ENCODE data around the gene TMEM37. TPM values are rescaled to one million over a fixed set of nuclear protein-coding genes. Genes with fewer than 3 reads are reported as not detected.

Gene TMEM37
- total and polyA plus RNA-seq, 2 of the 13 experiments (the other 11 are each of a cell fraction or from before 2014, with no cell fraction given), result 37.7 to 115 TPM

DNA sequence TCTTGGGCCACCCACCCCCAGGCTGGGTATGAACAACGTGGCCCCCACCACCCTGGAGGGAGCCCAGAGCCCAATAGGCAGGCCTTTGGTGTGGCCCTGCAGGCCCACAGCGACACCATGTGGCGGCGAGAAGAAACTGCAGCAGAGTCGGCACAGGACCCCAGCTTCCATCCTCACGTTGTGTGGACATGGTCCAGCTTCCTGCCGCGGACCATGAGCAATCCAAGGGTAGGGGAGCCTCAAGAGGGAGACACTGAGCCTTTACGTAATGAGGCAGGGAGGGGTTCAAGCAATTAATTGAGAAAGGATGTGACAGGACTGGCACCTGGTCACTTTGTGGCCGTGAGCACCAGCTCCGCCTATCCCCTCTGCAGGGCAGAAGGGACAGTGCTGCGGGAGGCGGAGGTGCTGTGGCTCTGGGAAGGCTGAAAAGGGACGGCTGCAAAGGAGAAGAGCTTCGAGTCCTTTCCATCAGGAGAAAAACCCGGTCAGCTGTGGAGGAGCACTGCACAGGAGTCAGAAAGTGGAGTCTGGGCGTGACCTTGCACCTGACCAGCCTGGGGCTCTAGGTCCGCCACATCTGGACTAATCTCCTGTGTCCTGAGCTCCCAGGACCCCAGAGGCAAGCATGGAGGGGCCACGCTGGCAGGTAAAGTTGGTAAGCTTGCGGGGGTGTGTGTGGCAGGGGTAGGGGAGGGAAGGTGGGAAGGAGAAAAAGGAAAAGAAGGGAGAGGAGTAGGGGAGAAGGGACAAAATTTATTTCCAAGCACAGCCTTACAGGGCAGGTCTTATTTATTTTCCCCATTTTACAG is 44.9 kb downstream of the TMEM37 start (continued):
- 0 out of 2 replicates have a peak, but pooled peaks have one; percentile 10 for TF ChIP-seq ZBTB7A (CRISPR knock-in tag; IDR thresholded peaks at IDR 0.05)
- TF ChIP-seq NFKB2 (CRISPR knock-in tag; IDR thresholded peaks at IDR 0.05; ENCODE audit: borderline replicate concordance), result peak; percentile 76; the same call in 1 of the 2 replicates
- no peak for TF ChIP-seq NFYB (CRISPR knock-in tag; IDR thresholded peaks at IDR 0.05)
- TF ChIP-seq MBNL3 (CRISPR knock-in tag; conservative IDR thresholded peaks at IDR 0.05), result no peak
- no peak for TF ChIP-seq ZNF782 (CRISPR knock-in tag; IDR thresholded peaks at IDR 0.05; ENCODE audit: borderline replicate concordance)
- TF ChIP-seq ZSCAN29 (CRISPR knock-in tag; conservative IDR thresholded peaks at IDR 0.05), result 0 out of 2 replicates have a peak, but pooled peaks have one; percentile 34
- TF ChIP-seq SNAPC2 (CRISPR knock-in tag; IDR thresholded peaks at IDR 0.05), result no peak
- TF ChIP-seq ZNF30 (CRISPR knock-in tag; IDR thresholded peaks at IDR 0.05), result no peak
- TF ChIP-seq SMARCC2 (IDR thresholded peaks at IDR 0.05), result no peak
- no peak for TF ChIP-seq KDM6A (CRISPR knock-in tag; IDR thresholded peaks at IDR 0.05; ENCODE audit: low read depth)
- TF ChIP-seq NFIC (IDR thresholded peaks at IDR 0.05; ENCODE audit: low read length), result no peak
- no peak for TF ChIP-seq KLF6 (CRISPR knock-in tag; IDR thresholded peaks at IDR 0.05)
- TF ChIP-seq ZNF552 (CRISPR knock-in tag; IDR thresholded peaks at IDR 0.05; ENCODE audit: borderline replicate concordance), result no peak
- TF ChIP-seq FOXM1 (CRISPR knock-in tag; IDR thresholded peaks at IDR 0.05), result no peak
- TF ChIP-seq KLF9 (CRISPR knock-in tag; IDR thresholded peaks at IDR 0.05; ENCODE audit: low read depth), result no peak
- TF ChIP-seq, protein P1, sequence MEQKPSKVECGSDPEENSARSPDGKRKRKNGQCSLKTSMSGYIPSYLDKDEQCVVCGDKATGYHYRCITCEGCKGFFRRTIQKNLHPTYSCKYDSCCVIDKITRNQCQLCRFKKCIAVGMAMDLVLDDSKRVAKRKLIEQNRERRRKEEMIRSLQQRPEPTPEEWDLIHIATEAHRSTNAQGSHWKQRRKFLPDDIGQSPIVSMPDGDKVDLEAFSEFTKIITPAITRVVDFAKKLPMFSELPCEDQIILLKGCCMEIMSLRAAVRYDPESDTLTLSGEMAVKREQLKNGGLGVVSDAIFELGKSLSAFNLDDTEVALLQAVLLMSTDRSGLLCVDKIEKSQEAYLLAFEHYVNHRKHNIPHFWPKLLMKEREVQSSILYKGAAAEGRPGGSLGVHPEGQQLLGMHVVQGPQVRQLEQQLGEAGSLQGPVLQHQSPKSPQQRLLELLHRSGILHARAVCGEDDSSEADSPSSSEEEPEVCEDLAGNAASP (CRISPR knock-in tag; IDR thresholded peaks at IDR 0.05; ENCODE audit: borderline replicate concordance), result peak; percentile 78
- TF ChIP-seq ZNF510 (CRISPR knock-in tag; IDR thresholded peaks at IDR 0.05; ENCODE audit: low read depth), result no peak
- TF ChIP-seq, protein P2, sequence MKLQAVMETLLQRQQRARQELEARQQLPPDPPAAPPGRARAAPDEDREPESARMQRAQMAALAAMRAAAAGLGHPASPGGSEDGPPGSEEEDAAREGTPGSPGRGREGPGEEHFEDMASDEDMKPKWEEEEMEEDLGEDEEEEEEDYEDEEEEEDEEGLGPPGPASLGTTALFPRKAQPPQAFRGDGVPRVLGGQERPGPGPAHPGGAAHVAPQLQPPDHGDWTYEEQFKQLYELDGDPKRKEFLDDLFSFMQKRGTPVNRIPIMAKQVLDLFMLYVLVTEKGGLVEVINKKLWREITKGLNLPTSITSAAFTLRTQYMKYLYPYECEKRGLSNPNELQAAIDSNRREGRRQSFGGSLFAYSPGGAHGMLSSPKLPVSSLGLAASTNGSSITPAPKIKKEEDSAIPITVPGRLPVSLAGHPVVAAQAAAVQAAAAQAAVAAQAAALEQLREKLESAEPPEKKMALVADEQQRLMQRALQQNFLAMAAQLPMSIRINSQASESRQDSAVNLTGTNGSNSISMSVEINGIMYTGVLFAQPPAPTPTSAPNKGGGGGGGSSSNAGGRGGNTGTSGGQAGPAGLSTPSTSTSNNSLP (IDR thresholded peaks at IDR 0.05; ENCODE audit: low read depth, low read length), result 0 out of 2 replicates have a peak, but pooled peaks have one; percentile 27
- TF ChIP-seq, protein P3, sequence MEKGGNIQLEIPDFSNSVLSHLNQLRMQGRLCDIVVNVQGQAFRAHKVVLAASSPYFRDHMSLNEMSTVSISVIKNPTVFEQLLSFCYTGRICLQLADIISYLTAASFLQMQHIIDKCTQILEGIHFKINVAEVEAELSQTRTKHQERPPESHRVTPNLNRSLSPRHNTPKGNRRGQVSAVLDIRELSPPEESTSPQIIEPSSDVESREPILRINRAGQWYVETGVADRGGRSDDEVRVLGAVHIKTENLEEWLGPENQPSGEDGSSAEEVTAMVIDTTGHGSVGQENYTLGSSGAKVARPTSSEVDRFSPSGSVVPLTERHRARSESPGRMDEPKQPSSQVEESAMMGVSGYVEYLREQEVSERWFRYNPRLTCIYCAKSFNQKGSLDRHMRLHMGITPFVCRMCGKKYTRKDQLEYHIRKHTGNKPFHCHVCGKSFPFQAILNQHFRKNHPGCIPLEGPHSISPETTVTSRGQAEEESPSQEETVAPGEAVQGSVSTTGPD (CRISPR knock-in tag; IDR thresholded peaks at IDR 0.05), result no peak
- TF ChIP-seq, protein P4, sequence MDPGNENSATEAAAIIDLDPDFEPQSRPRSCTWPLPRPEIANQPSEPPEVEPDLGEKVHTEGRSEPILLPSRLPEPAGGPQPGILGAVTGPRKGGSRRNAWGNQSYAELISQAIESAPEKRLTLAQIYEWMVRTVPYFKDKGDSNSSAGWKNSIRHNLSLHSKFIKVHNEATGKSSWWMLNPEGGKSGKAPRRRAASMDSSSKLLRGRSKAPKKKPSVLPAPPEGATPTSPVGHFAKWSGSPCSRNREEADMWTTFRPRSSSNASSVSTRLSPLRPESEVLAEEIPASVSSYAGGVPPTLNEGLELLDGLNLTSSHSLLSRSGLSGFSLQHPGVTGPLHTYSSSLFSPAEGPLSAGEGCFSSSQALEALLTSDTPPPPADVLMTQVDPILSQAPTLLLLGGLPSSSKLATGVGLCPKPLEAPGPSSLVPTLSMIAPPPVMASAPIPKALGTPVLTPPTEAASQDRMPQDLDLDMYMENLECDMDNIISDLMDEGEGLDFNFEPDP (CRISPR knock-in tag; conservative IDR thresholded peaks at IDR 0.05), result no peak

Data from HepG2 (cell line).